Left lung (tissue), 10 donors: Measurements from ENCODE around the gene OR10G3. TPM values are rescaled to one million over a fixed set of nuclear protein-coding genes. Genes with fewer than 3 reads are reported as not detected.
A peak's percentile ranks its signal among the peaks of the same experiment; 100 is the strongest.

Experiments
- ATAC-seq: fragments of 200-7000 bp; cut with Tn5 transposase; one replicate; pipeline ENCODE4 v1.9.1; 2020; ENCODE audit warnings: moderate library complexity
- DNase-seq, 4 donors: peaks; one replicate each; pipeline ENCODE4 v3.0.0-alpha.2; 2013 to 2020
- H3K27ac ChIP-seq, 2 donors: fragments of 200-600 bp; sonication (generic) in 1 of 2; one replicate each; pipeline versions ENCODE4 v1.5.0 to v1.8.0; 2020 to 2021
- H3K27me3 ChIP-seq, 2 donors: fragments of 200-600 bp; sonication (generic) in 1 of 2; one replicate each; pipeline versions ENCODE4 v1.5.0 to v1.8.0; 2020 to 2021
- H3K36me3 ChIP-seq, 2 donors: fragments of 200-600 bp; sonication (generic) in 1 of 2; one replicate each; pipeline versions ENCODE4 v1.5.0 to v1.8.0; 2020 to 2021
- H3K4me1 ChIP-seq, 2 donors: fragments of 200-600 bp; one replicate each; pipeline ENCODE4 v1.8.0; 2021
- H3K4me3 ChIP-seq, 2 donors: fragments of 200-600 bp; sonication (generic) in 1 of 2; one replicate each; pipeline versions ENCODE4 v1.5.0 to v1.8.0; 2020 to 2021; ENCODE audit warnings: mild to moderate bottlenecking in 1 of 2
- H3K9me3 ChIP-seq, 2 donors: fragments of 200-600 bp; sonication (generic) in 1 of 2; one replicate each; pipeline versions ENCODE4 v1.5.0 to v1.8.0; 2020 to 2021
- intact Hi-C, 2 donors: fragments of 100-400 bp; cut with DNase I; formaldehyde crosslinking; loops; one replicate each; pipeline versions ENCODE4 v1.11.2 to v1.14.2; 2022
- polyA plus RNA-seq, 6 donors: library from polyadenylated mRNA; unstranded; fragments of 120-200 nt; gene quantifications; one replicate each; pipeline ENCODE4 v1.2.1, GENCODE V29; 2013; ENCODE audit not compliant: insufficient read length in 6 of 6
- total RNA-seq, 2 donors: library from RNA; stranded (reverse); fragmentation: NEBNext Ultra II Directional; extraction: Animal tissue kit (Norgen Biotek cat#: 25700); gene quantifications; one replicate each; pipeline ENCODE4 v1.2.1, GENCODE V29; 2021
- TF ChIP-seq, protein P1 (sequence below), 2 donors: fragments of 200-600 bp; sonication (generic) in 1 of 2; IDR thresholded peaks; one replicate each; pipeline versions ENCODE4 v1.5.0 to v1.8.0; 2021; ENCODE audit warnings: antibody characterized with exemption in 2 of 2
- donor health status: DM: no; HTN: yes; CAD: no.
- donor health status: DM: no; HTN: no; CAD: no.

OR10G3 gene
- total and polyA plus RNA-seq, 8 donors, result 0.06 to 0.08 (median 0.07) TPM; not detected in 5

DNA sequence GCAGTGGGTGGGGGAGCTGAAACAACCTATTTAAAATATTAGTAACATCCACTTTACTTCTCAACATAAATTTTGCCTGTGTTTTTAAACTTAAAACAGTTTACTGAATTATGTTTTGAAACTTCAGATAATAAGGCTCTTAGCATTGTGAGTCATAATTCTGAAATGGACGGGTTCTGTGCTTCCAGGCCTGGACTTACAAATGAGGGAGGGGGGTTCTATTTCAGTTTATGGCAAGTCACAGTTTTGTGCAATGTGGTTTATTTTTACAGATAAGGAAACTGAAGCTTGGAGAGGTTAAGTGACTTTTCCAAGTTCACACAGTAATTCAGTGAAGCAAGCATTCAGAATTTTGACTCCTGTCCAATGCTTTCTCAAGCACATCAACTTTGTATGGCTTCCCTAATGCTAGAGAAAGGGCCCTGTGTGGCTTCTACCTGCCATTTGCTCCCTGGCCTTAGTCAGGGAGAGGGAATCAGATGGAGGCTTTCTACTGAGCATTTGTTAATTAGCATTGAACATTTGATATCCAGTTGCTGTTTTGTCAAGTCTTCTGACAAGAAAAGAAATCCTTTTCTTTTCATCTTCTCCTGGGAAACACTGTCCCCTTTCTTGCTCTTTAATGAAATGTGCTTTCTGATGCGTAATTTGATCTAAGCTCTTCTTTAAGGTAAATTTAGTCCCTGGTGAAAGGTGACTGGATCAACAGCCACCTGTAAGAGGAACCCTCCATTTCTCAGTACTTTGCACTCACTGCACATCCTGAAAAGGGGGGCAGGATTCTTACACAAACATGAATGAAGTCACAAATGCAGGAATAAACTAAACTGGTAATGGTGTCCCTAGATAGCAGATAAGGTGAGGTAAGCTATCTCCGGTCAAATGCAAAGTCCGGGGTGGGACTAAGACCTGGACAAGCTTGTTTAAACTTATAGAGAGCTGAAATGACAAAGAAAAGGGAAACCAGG lies 51.2 kb downstream of the OR10G3 start:
- intact Hi-C loops, result no loop called here
- no peaks in the 10 kb centered on the region for H3K9me3 ChIP-seq
- DNase-seq (no peak), ATAC-seq (no peak)
- H3K36me3 ChIP-seq, result no peaks in the 10 kb centered on the region
- peaks cover 0 to 33% of the 10 kb centered on the region in 2 donors for H3K4me1 ChIP-seq
- TF ChIP-seq, protein P1, sequence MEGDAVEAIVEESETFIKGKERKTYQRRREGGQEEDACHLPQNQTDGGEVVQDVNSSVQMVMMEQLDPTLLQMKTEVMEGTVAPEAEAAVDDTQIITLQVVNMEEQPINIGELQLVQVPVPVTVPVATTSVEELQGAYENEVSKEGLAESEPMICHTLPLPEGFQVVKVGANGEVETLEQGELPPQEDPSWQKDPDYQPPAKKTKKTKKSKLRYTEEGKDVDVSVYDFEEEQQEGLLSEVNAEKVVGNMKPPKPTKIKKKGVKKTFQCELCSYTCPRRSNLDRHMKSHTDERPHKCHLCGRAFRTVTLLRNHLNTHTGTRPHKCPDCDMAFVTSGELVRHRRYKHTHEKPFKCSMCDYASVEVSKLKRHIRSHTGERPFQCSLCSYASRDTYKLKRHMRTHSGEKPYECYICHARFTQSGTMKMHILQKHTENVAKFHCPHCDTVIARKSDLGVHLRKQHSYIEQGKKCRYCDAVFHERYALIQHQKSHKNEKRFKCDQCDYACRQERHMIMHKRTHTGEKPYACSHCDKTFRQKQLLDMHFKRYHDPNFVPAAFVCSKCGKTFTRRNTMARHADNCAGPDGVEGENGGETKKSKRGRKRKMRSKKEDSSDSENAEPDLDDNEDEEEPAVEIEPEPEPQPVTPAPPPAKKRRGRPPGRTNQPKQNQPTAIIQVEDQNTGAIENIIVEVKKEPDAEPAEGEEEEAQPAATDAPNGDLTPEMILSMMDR (IDR thresholded peaks at IDR 0.05), result no peak
- H3K27me3 ChIP-seq, result peaks cover 0 to 20% of the 10 kb centered on the region in 2 donors
- H3K4me3 ChIP-seq, result no peak overlapping the region
- no peak overlapping the region for H3K27ac ChIP-seq

DNA sequence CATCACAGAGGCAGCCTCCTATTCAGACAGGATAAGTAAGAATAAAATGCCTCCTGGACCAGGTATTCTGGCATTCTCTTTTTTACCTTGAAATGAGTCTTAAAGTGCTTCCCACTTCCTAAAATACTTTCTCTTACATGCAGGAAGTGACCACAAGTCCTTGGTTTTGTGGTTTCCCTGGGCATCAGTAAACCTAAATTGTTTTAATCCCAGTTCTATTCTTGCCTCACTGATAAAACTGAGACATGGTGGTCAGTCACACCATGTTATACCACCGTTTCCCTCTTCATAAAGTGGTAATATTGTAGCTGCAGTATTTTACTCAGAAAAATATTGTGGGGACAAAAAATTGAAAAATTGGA lies 52.6 kb downstream of the OR10G3 start:
- no peak for DNase-seq
- Histone ChIP-seq H3K27me3 (peaks cover 0 to 11% of the 10 kb centered on the region in 2 donors), H3K9me3 (no peaks in the 10 kb centered on the region), H3K36me3 (no peaks in the 10 kb centered on the region), H3K4me1 (peaks cover 0 to 33% of the 10 kb centered on the region in 2 donors), H3K27ac (no peak overlapping the region), H3K4me3 (no peak overlapping the region)
- intact Hi-C loops, result no loop called here
- TF ChIP-seq, protein P1 (IDR thresholded peaks at IDR 0.05), result no peak
- no peak for ATAC-seq

DNA sequence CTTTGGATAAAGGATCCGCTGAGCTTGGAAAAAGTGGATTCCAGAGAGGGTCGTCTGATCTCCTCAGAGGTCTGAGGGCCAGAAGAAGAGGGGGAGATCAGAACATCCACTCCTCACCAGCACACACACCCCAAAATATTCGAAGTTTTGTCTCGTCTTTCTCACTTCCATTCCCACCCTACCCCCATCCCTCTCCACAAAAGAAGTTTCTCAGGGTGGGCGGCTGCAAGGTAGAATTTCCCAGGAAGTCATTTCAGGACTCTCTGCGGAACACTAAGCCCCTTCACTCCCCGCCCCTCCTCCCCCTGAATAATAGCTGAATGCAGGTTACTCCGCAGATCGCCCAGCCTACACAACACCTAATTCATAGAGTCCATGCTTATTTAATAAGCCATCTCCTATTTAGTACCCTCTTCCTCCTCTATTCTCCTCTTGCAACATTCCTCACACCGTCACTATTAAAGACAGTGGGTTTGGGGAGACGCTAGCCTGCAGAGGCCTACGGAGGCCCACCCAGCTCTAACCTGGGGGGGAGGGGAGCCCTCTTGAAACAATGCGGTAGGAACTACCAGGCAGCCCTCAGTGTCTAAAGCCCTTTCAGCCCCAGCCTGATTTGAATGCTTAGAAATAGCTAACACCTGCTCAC lies 53.1 kb downstream of the OR10G3 start:
- Histone ChIP-seq H3K4me3 (peak overlapping the region; percentile 53 to 57), H3K27ac (no peak overlapping the region), H3K36me3 (no peaks in the 10 kb centered on the region), H3K27me3 (peaks cover 0 to 11% of the 10 kb centered on the region in 2 donors), H3K9me3 (no peaks in the 10 kb centered on the region), H3K4me1 (peaks cover 0 to 33% of the 10 kb centered on the region in 2 donors)
- DNase-seq (no peak), ATAC-seq (peak; percentile 12)
- TF ChIP-seq, protein P1 (IDR thresholded peaks at IDR 0.05), result no peak
- intact Hi-C loops, result no loop called here

DNA sequence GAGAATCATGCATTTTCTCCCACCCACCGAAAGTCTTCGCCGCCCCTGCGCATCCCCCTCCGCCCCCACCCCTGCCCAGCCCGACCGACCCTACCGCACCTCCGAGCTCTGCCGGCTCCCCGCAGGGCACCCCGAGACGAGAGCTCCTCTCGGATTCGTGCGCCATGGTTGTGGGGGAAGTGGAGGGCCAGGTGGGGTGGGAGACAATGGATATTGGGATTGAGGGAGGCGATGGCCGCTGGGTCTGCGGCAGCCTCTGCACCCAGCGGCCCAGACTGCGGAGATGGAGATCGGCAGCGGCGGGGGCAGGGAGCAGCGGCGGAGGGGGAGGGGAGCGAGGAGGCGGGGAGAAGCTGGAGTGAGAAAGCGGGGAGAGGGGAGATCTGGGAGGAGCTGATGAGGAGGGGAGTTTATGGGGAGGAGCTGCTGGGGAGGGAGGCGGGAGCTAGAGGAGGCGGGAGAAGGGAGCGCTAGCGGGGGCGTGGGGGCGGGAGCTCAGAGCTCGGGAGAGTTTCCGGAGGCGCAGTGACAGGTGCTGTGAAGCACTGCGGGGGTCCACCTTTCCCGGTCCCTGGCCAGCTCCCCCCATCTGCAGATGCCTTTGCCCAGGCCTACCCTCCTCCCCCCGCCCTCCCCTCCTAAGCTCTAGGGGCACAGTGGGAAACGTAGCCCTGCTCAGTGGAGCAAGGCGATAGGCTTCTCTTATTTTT lies 53.8 kb downstream of the OR10G3 start, which contains the start of gene SALL2:
Gene SALL2 (minus strand): TSS at position 385 of the 710 bp plus-strand sequence. CDS start 219 bp downstream, at position 166.
- peaks cover 0 to 11% of the 10 kb centered on the region in 2 donors for H3K27me3 ChIP-seq
- H3K27ac ChIP-seq, result no peak within 1 kb of the TSS
- intact Hi-C loops, result no loop called here
- no peaks in the 10 kb centered on the region for H3K36me3 ChIP-seq
- DNase-seq (peak; percentile 80 to 93 (median 86)), ATAC-seq (peak; percentile 97)
- no peaks in the 10 kb centered on the region for H3K9me3 ChIP-seq
- TF ChIP-seq, protein P1 (IDR thresholded peaks at IDR 0.05), result no peak
- H3K4me1 ChIP-seq, result peaks cover 0 to 33% of the 10 kb centered on the region in 2 donors
- H3K4me3 ChIP-seq, result peak within 1 kb of the TSS; percentile 53 to 57
